Right kidney (tissue), 1 donor: ENCODE results near the gene ATF7IP2.

ENCODE experiments used
- DNase-seq: peaks from one replicate; pipeline ENCODE4 v3.0.0-alpha.2; 2016

Gene ATF7IP2

GRCh38 chr16:10514369-10515055, 128.7 kb downstream of the ATF7IP2 start:
- peak; percentile 42 for DNase-seq

GRCh38 chr16:10517868-10518267, 132.0 kb downstream of the ATF7IP2 start:
- no peak for DNase-seq

DNA sequence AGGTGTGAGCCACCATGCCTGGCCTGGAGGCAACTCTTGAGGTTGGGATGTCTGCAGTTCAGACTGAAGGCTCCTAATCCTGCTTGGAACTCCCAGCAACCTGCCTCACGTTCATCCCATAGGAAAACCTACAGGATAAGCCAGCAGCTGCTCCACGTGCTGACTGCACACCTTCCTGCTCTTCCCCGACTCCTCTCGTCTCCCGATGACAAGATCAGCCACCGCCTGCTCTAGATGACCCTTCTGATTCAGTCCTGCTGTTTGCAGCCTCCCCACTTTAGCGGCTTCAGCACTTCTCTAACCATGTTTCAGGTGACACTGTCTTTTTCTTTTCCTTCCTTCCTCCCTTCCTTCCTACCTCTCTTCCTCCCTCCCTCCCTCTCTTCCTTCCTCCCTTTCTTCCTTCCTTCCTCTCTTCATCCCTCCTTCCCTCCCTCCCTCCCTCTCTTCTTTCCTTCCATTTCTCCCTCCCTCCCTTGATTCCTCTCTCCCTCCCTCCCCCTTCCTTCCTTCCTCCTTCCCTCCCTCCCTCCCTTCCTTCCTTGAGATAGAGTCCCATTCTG, 132.7 kb downstream of the ATF7IP2 start:
- no peak for DNase-seq

DNA sequence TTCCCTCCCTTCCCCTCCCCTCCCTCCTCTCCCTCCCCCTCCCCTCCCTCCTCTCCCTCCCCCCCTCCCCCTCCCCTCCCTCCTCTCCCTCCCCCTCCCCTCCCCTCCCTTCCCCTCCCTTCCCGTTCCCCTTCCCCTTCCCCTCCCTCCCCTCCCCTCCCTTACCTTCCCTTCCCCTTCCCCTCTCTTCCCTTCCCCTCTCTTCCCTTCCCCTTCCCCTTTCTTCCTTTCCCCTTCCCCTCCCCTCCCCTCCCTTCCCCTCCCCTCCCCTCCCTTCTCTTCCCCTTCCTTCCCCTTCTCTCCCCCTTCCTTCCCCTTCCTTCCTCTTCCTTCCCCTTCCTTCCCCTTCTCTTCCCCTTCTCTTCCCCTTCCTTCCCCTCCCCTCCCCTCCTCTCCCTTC, 133.4 kb downstream of the ATF7IP2 start:
- no peak for DNase-seq

- no peak for DNase-seq
These were observed 134.3 kb downstream of the ATF7IP2 start for GRCh38 chr16:10519929-10520868.

DNA sequence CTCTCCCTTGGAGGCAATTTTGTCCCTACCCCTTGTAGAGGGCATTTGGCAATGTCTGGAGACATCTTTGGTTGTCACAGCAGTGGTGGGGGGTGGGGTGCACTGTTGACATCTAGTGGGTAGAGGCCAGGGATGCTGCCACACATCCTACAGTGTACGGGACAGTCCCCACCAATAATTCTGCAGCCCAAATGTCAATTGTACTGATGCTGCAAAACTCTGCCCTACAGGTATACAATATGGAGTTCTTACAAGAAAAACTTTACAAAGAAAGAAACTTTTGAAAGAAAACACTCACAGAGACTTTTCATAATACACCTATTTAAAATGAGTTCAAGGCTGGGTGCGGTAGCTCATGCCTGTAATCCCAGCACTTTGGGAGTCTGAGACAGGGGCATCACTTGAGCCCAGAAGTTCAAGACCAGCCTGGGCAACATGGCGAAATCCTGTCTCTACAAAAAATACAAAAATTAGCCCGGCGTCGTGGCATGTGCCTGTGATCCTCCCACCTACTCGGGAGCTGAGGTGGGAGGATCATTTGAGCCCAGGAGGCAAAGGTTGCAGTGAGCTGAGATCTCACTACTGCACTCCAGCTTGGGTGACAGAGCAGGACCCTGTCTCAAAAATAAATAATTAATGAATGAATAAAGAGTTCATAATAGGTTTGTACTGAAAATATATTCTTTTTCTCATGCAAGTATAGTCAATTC, 135.2 kb downstream of the ATF7IP2 start:
- no peak for DNase-seq

- peak; percentile 31 for DNase-seq
These were observed 135.9 kb downstream of the ATF7IP2 start for GRCh38 chr16:10521681-10522274.

- DNase-seq = no peak
These were observed 137.1 kb downstream of the ATF7IP2 start for GRCh38 chr16:10522966-10523365.

DNA sequence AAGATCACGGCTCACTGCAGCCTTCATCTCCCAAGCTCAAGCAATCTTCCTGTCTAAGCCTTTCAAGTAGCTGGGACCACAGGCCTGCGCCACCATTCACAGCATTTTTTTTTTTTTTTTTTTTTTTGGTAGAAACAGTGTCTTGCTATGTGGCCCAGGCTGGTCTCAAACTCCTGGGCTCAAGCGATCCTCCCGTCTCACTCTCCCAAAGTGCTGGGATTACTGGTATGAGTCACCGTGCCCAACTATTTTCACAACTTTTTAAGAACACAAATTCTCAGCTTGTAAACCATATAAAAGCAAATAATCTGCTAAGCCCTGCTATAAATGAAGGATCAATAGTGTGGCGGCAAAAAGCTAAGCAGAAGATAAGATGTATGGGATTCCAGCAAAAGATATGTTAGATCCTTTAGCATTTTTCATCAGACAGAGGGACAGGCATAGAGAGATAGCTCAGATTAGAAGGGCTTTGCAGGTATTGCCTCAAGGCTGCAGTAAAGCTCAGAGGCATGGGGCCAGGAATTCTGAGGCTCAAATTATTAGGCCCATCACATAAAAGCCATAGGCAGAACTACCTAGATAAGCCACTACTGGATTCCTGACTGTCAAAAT, 139.5 kb downstream of the ATF7IP2 start:
- no peak for DNase-seq

GRCh38 chr16:10526962-10527361, 141.1 kb downstream of the ATF7IP2 start:
- DNase-seq = no peak

DNA sequence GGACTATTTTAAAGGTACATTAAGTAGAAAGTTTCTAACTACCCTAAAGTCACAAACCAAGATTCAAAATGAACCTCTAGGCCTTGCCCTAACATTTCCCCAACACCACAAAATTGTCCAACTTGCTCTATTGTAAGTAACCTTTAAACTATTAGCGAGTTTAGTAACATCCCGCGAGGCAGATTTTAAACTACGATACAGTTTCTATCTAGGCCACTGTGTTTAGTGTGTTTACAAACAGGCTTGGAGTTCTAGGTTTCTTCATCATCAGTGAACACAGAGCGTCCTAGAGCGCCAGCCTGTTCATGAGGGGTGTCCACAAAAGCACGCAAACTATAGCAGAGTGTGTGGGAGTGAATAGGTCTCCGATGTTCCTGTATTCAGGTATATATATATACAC, 142.8 kb downstream of the ATF7IP2 start:
- no peak for DNase-seq

DNA sequence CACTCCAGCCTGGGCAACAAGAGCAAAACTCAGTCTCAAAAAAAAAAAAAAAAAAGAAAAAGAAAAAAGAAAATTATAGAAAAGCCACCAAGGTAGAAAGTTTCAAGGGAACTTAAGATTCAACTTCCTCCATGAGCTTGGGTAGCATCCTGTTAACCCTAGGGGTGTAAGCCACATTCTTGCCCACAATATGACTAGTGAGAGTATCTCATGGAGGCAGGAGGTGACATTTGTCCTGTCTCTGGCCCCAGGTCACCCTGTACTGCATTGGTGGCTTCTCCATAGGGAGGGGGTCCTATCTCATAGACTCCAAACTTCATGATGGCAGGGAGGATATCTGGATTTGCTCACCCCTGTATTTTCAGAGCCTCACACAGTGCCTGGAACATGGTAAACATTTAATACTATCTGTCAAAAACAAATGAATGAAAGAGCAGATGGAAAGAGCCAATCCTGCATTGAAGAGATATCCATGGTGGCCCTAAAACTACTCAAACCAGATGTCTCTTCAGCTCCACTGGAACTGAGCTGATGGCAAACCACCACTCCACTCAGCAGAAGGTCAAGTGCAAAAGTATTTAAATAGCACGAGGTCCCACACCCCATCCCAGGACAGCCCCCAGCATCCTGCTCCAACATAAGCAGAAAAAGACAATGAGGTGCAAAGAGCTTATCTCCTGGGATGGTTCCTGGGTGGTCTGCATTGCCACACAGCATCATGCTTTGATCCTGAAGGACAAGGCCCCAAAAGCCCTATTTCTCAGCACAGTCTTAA, 144.2 kb downstream of the ATF7IP2 start:
- no peak for DNase-seq

DNA sequence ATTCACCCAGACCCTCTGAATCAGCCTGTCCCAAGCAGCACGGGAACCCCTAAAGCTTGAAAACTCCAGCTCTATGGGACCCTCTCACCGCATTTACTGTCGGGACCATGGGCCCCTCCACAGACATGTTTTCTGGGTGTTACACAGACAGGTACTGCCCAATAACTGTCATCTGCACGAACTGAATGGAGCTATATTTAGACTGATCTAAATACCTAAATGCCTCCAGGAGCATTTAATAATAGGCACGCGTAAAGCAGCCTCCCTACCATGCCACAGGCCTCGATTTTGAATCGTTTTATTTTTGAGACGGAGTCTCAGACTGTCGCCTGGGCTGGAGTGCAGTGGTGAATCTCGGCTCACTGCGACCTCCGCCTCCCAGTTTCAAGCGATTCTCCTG, 144.8 kb downstream of the ATF7IP2 start:
- no peak for DNase-seq

DNA sequence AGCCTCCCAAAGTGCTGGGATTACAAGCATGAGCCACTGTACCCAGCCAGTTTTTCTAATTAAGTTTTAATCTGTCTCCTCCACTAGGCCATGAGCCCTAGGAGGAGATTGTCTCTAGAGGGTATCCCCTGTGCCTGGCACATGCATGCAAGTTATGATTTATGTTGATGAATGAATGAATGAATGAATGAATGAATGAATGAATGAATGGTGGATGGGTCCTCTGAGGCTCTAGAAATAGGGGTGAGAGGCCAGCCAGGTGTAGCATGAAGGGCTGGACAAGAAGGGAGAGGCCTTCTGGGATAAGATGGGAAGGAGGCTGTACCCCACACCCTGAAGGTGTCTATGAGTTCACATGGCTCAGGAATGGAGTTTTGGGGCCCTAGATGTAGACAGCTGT, 145.7 kb downstream of the ATF7IP2 start:
- no peak for DNase-seq
